HepG2 (cell line): ENCODE results near the gene SP7. TPM values are rescaled to one million over a fixed set of nuclear protein-coding genes. Genes with fewer than 3 reads are reported as not detected.

Source experiments
- CC2D1A ChIP-seq: sonication (generic); formaldehyde crosslinking; IDR thresholded peaks from 2 replicates; pipeline ENCODE4 v1.8.1; 2023; ENCODE audit warnings: mild to moderate bottlenecking, missing genetic modification reagents
- HMG20A ChIP-seq: IDR thresholded peaks from 2 replicates; pipeline ENCODE4 v1.6.1; 2016; ENCODE audit warnings: borderline replicate concordance
- PREB ChIP-seq: sonication (generic); formaldehyde crosslinking; IDR thresholded peaks from 2 replicates; pipeline ENCODE4 v1.4.0; 2020; ENCODE audit warnings: missing genetic modification reagents
- SP5 ChIP-seq: IDR thresholded peaks from 2 replicates; pipeline ENCODE4 v1.6.1; 2016; ENCODE audit warnings: low read depth, borderline replicate concordance
- STAG1 ChIP-seq: sonication (generic); formaldehyde crosslinking; IDR thresholded peaks from 2 replicates; pipeline ENCODE4 v1.4.0; 2020; ENCODE audit warnings: missing genetic modification reagents
- TRIM22 ChIP-seq: fragments of 450-650 bp; IDR thresholded peaks from 2 replicates; pipeline ENCODE4 v1.6.1; 2017
- ZBTB10 ChIP-seq: sonication (generic); formaldehyde crosslinking; IDR thresholded peaks from 2 replicates; pipeline ENCODE4 v1.4.0; 2020; ENCODE audit warnings: missing genetic modification reagents, borderline replicate concordance
- polyA plus RNA-seq, 8 experiments: library from polyadenylated mRNA; depleted of rRNA in 3 of 8; stranded (reverse) in 7 of 8; unstranded in 1 of 8; fragments of >200 nt; fragmentation: Illumina TruSeq in 4 of 8; extraction: Trizol in 4 of 8; gene quantifications; 2 replicates each; pipeline versions ENCODE4 v1.2.1 to v1.2.3, GENCODE V29; 2011 to 2016; ENCODE audit warnings: low read depth in 4 of 8, missing spikeins in 1 of 8, mixed read lengths in 1 of 8; ENCODE audit not compliant: insufficient read depth in 1 of 8
- total RNA-seq, 5 experiments: library from RNA; depleted of rRNA; stranded (reverse); fragments of >200 nt; fragmentation: Illumina TruSeq; extraction: Trizol; gene quantifications; 2 replicates each; pipeline ENCODE4 v1.2.3, GENCODE V29; 2016; ENCODE audit warnings: low read depth in 1 of 5

SP7 gene
- total and polyA plus RNA-seq, 2 of the 13 experiments (the other 11 are each of a cell fraction or from before 2014, with no cell fraction given): not detected

- no peak for TF ChIP-seq ZBTB10
- no peak for TF ChIP-seq TRIM22
- no peak for TF ChIP-seq SP5 (CRISPR knock-in tag)
- no peak for TF ChIP-seq HMG20A (CRISPR knock-in tag)
- peak; percentile 67 for TF ChIP-seq STAG1 (CRISPR knock-in tag)
- no peak for TF ChIP-seq CC2D1A (CRISPR knock-in tag)
- TF ChIP-seq PREB (CRISPR knock-in tag): no peak
Measured at GRCh38 chr12:53381731-53382630, 45.8 kb upstream of the SP7 start (continued).
